ENCODE data around the gene MSI2.

DNA sequence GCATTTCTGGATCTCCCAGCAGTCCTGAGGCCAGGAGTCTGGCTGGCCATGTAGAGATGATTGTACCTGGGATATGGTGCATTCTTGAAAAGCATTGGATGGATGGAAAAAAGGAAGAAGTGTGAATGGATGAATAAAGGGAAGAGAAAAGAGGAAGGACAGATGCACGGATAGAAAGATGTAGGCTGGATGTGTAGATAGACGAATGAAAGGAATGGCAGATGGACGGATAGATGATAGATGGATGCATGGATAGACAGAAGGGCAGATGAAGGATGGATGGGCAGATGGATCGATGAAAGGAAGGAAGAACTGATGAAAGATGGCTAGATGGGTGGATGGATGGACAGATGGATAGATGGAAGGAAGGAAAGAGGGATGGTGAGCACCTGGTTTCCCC lies 210.9 kb downstream of the MSI2 start:
- TF ChIP-seq, protein P1, sequence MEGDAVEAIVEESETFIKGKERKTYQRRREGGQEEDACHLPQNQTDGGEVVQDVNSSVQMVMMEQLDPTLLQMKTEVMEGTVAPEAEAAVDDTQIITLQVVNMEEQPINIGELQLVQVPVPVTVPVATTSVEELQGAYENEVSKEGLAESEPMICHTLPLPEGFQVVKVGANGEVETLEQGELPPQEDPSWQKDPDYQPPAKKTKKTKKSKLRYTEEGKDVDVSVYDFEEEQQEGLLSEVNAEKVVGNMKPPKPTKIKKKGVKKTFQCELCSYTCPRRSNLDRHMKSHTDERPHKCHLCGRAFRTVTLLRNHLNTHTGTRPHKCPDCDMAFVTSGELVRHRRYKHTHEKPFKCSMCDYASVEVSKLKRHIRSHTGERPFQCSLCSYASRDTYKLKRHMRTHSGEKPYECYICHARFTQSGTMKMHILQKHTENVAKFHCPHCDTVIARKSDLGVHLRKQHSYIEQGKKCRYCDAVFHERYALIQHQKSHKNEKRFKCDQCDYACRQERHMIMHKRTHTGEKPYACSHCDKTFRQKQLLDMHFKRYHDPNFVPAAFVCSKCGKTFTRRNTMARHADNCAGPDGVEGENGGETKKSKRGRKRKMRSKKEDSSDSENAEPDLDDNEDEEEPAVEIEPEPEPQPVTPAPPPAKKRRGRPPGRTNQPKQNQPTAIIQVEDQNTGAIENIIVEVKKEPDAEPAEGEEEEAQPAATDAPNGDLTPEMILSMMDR (IDR thresholded peaks at IDR 0.05) = no peak
- TF ChIP-seq EZH2 (IDR thresholded peaks at IDR 0.05; ENCODE audit: borderline replicate concordance, insufficient read depth, low read depth, low read length, poor library complexity, severe bottlenecking) = no peak

Data from B cell (primary cell).